ENCODE measurements around the gene ADSS1.

The ADSS1 gene

DNA sequence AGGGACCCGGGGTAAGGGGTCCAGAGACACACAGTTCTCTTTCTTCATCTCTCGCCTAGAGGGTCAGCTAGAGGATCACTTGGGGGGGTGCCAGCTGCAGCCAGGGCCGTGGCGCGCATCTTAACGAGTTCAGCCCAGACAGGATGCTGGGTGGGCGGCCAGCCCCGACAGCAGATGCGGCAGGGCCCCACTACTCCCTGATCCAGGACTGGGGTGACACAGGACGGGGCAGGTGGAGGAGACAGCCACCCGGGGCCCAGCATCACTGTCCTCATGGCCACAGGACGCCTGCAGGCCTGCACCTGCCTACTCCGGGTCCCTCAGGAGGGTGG lies 58.7 kb downstream of the ADSS1 start:
- DNase-seq (ENCODE audit: low read depth), result no peak

DNA sequence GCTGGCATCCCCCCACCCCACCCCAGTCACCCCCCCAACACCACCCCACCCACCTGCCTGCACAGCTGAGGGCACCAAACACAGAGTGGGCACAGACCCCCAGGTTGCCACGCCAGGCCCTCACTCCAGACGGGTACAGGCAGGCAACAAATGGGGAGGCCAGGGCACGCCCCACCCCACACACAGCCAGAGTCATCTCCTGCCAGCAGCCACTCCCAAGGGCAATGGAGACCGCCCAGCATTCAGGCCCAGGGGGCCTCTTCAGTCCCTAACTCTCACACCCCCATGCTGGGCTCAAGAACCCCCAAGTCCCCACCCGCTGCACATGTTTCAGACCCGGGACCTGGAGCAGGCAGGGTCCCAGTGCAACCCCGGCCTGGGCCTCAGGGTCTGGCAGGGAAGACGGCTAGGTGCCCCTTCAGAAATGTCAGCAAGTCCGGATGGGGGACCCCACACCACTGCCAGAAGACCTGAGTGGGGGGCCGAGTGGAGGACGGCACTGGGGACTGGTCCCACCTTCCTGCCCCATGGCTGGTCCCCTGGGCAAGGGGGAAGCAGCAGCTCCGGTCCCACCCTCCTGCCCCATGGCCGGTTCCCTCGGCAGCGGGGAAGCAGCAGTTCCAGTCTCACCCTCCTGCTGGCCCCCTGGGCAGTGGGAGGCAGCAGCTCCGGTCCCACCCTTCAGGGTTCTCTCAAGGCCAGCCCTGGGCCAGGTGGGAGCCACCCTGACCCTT lies 59.6 kb downstream of the ADSS1 start:
- DNase-seq (ENCODE audit: low read depth), result no peak

DNA sequence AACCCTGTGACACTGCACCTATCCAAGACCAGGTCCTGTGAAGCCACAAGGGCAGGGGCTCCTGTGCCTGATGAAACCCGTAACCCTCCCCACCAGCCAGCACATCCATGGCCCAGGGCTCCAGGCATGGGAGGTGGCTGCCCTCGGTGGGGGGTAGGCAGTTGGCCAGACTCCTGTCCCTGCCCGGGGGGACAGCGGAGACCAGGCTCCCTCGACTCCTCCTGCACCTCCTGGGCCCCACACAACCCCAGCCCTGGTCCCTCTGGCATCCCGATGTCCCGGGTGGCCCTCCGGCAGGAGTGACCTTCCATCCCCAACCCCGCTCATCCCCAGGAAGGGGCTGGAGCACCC lies 60.2 kb downstream of the ADSS1 start:
- no peak for DNase-seq (ENCODE audit: low read depth)

DNA sequence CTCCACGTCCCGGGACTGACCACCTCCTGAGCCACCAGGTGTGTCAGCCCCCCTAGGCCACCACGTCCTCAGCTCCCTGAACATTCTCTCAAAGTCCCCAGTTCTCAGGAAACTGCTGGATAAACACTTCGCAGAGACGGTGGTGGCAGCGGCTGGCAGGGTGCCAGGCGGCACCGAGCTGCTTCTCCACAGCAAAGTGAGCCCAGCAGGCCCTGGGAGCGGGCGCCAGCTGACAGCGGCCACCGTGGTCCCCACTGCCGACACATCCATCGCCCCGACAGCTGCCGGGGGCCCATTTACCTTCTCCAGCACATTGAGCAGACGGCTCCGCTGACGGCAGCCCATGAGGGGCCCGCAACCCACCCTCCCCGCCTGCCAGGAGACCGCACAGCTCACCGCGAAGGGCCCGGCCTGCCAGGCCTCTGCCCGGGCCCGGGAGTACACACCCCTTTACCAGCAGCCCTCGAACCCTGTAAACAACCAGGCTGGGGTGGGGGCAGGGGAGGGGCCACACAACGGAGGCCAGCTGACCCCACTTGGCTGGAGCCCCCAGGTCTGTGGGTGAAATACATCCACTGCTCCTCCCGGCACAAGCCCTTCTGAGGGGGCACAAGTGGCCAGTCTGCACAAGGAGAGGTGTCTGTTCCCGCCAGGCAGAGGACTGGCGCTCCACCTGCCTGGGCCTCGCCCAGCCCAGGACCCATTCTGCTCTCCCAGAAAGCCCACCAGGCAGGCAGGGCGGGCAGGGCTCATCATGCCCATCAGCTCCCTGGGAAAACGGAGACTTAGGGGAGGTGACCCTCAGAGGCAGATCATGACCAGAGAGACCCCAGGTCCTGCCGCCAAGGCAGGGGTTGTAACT lies 61.0 kb downstream of the ADSS1 start:
- no peak for DNase-seq (ENCODE audit: low read depth)

DNA sequence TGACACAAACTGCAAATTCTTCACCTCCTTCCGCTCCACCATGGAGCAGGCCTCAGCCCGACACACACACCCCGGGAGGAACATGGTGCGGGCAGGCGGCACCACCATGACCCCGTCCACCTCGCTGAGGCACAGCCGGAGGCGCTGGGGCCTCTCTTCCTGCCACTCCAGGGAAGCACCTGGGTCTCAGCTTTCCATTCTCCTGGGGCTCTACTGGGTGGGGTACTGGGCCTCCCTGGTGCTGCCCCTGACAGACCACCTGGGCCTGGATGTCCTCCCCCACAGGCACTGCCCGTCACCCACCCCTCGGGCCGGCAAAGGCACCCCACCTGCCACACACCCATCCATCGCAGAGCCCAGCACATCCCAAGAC lies 61.7 kb downstream of the ADSS1 start:
- no peak for DNase-seq (ENCODE audit: low read depth)

DNA sequence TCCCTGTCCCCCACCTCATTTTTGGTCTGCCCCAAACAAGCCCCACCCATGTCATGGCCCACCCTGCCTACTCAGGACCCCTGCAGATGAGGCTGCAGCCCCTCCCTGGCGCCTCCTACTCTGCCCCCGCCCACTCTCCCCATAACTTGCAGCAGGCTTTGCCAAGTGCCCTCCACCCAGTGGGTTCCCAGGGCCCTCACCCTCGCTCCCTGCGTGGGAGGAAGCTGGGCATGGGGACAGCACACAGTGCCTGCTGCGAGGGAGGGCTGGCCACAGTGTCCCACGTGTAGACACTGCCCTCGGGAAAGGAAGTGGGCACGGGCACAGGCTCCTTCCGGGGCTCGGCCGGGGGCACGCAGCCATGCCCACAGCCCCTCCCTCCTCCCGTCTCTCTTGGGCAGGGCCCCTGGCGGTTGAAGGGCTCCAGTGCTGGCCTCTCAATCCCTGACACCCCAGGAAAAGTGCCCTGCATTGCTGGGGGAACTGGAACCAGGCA lies 62.1 kb downstream of the ADSS1 start:
- DNase-seq (ENCODE audit: low read depth), result no peak

DNA sequence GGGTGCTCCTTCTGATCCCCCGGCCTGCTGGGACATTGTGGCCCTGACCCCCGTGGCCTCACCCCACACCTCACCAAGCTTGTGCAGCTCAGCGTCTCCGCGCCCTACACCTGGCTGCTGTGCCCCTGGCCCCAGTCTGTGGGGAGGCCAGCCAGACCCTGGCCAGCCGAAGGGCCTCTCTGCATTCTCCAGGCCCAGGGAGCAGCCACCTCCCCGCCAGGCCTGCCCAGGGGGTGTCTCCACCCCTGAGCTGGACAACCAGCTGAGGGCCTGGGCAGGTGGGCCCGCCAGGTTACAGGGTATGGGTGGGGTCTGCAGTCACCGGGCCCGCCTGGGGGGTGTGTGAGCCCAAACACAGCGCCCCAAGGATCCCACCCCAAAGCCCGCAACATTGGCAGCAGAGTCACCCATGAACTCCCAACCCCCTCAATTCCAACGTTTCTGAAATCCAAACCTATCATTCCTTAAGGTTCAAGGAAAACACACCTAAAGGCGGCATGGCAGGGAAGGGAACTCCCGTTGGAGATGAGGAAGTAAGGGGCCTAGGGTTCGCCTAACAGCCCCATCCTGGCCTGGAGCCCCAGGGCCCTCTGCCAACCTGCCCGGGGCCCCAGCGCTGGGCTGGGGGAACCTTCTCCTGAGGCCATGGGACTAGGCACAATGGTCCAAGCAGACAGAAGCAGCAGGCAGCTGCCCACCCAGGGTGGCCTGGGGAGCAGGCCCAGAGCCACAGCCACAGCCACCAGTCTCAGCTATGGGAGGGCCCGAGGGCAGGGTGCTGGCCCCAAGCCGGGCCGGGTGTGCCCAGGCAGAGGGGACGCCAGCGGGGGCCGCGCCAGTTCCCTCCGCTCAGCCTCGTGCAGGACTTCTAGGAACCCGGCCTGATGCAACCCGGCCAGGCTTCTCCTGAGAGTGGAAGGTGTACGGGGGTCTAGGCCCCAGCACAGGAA lies 63.0 kb downstream of the ADSS1 start:
- DNase-seq (ENCODE audit: low read depth), result no peak

DNA sequence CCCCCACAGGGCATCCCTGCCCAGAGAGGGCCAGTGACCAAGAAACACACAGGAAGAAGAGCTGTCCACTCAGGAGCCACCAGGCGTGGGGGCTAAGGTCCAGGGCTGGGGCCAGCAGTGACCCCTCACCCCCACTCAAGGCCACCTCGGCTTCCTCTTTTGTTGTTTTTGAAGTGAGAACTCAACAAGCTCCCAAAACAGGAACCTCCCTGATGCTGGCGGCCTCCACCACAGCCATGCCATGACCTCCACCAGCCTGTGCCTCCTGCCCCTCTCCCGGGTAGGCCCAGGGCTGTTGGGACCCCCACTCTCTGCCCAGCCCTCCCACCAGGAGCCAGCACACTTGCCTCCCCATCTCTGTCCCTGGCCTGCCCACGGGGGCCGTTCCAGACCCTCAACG lies 63.7 kb downstream of the ADSS1 start:
- DNase-seq (ENCODE audit: low read depth), result no peak

DNA sequence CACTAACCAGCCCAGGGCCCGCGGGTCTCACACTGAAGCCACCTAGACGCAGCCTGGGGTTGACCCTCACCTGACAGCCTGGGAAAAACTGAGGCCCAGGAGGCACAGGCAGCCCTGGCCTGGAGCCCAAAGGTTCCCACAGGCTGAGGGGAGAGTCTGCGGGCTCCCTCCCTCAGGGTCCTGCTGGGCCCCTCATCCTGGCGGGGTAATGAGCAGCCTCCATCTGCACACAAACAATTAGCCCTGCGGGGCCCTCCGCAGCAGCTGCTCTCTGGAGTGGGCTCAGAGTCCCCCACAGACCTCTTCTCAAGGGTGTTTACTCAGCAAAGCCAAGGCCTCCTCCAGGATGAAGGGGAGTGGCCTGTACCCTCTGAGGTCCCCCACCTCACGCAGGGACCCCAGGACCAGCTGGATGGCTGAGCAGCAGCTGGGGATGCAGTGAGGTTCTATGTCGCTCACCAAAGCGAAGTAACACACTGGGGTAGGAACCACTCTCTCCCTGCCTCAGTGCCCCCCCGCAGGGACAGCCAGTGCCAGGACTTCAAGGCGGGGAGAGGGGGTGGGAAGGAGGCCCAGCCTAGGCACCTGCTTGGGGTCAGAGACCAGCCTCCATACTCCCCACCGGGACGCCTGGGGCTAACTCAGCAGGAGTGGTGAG lies 64.3 kb downstream of the ADSS1 start:
- DNase-seq (ENCODE audit: low read depth), result no peak

DNA sequence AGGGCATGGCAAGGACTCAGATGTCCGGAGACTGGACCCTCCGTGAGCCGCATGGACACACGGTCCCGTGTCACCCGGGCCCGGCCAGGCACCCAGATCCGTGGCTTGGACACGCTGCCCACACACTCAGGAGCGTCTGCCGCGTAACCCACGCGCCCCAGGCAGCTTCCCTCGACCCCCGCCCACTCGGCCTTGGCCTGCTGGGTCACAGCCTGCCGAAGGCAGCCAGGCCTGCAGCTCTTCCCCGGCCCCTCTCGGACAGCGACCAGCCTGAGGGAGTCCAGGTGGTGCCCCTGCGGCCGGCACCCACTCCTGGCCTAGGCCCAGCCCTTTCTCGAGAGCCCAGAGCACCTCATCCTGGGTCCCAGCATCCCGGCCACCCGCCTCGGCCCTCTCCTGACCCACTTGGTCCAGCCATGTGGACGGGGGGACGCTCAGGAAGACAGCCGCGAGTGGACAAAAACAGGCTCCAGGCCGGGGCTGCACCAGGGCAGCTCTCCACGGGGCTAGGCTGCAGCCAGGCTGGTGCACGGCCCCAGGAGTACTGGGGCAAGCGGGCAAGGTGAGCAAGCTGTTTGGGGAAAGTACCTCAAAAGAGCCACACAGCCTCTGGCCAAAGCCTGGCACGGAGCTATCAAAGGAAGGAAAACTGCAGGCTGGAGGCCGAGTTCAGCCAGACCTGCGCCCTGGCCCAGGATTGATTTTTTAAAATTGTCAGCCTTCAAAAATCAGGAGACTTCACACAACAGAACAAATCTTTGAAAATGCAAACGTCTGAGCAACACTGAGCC lies 65.0 kb downstream of the ADSS1 start:
- no peak for DNase-seq (ENCODE audit: low read depth)

DNA sequence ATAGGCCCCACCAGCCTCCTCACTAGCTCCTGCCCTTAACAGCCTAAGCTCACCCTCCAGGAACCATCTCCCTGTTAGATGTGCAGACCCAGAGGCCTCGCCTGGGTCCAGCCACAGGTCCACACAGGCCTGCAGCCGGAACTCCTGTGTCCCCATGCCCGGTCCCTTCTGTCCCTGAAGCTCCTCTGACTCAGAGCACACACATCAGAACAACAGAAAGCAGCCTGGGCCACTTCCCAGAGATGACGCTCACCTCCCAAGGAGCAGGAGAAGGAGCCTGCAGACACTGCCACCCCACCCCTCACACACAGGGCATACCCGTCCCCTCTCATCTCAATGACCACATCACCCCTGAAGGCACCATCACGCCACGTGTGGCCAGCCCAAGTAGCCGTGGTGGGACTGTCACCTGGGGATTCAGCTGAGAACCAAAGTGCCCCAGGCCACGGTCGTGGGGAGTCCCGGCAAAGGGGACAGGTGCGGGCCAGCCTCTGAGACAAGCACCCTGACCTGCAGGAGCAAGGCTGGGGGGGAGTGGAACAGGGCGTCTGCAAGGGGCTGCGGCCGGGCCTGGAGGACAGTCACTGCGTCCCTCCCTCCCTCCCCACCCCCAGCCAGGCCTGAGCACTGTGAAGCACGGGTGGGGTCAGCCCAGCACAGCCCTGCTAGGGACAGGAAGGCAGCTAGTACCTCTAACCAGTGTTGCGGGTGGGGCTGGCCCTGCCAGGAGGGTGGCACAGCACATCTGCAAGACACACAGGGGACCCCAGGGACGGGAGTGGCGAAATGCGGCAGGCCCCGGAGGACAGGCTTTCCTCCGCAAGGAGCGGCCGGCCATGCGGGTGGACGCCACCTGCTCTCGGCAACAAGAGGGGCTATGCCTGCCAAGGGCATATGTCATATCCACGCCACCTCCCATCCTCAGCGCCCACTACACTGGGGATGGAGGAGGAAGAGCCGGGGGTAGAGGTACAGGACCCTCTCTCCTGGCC lies 66.0 kb downstream of the ADSS1 start:
- DNase-seq (ENCODE audit: low read depth), result no peak

DNA sequence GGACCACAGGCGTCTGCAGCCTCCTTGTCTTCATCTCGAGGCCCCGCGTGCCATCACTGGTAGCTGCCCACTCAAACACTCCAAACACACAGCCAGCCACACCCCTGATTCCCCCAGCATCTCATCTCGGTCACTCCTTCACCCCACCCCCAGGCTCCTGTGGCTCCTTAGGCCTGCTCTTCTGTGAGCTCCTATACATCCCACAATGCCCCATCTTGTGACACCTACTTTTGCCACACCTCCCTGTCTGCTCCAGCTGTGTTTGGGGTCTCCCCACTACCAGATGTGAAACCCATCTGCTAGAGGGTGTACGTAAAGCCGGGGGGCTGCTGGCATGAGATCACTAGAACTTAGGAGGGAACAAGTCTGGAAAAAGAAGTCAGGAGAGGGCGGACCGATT lies 67.4 kb downstream of the ADSS1 start:
- DNase-seq (ENCODE audit: low read depth), result no peak

DNA sequence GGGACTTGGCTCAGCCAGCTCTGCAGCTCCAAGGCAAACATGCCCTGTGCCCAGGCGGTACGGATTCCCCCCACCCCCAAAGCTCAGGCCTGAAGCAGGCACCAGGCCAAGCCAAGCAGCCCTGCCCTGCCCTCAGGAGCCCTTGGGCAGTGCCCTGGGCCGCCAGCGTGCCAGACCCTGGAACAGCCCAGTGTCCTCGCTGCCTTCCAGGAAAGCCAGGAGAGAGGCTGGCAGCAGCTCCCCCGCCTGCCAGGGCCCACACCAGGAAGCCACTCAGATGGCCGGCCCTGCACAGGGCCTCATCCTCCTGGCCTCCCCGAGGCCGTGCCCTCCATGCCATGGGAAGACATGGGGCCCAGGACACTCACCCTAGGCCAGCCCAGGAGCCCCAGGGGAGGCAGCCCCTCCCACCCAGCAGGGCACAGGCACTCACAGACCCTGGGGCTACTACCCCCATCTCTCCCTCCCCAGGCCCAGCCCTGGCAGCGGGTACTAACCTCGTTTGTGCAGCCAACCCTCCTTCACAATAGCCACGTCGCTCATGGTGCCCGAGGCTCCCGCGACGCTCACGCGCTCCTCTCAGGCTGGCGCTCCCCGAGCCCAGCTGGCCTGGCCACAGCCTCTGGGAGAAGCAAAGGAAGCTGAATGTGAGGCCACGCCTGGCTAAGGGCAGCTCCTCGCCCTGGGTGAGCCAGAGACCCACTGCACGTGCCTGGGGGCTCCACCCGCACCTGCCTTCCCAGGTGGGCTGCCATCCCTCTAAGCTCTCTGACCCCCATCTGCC lies 68.3 kb downstream of the ADSS1 start:
- DNase-seq (ENCODE audit: low read depth), result no peak

DNA sequence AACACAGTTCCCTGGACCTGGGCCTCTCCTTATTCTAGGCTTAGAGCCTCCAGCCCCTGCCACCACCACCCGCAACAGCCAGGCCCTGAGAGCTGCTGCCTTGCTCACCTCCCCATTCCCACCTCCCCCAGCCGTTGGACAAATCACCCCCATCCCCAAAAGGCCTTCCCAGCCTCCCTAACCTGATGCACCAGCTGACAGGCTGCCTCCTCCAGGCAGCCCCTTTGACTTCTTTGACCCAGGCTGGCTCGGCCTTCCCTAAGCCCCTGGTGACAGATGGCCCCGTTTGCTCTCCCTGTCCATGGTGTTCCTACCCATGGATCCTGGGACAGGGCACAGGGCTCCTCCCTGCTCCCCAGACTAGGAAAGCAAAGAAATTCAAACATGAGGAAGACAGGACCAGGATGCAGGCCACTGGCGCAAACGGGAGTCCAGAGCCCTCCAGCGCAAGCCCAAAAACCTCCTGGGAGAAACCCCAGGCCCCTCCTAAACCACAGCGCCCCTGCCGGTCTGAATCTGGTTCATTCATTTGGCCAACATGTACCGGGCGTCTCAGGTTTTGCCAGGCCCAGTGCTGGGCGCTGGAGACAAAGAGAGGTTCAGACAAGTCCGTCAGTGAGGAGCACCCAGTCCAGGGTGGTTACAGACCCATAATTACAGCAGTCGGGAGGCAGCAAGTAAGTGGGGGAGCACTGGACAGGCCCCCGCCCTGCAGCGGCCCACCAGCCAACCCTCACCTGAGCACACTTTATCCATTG lies 69.1 kb downstream of the ADSS1 start:
- no peak for DNase-seq (ENCODE audit: low read depth)

DNA sequence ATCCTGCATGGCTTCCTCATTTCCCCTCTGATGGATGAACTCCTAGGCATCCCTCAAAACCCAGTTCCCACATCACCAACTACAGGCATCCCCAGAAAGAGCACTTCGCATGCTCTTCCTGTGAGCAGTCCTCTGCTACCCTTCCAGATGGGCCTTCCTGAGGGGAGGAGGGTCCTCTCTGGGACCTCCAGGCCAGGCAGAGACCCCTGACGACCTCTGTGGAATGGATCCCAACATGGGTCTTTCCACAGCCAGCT lies 69.6 kb downstream of the ADSS1 start:
- DNase-seq (ENCODE audit: low read depth), result no peak

DNA sequence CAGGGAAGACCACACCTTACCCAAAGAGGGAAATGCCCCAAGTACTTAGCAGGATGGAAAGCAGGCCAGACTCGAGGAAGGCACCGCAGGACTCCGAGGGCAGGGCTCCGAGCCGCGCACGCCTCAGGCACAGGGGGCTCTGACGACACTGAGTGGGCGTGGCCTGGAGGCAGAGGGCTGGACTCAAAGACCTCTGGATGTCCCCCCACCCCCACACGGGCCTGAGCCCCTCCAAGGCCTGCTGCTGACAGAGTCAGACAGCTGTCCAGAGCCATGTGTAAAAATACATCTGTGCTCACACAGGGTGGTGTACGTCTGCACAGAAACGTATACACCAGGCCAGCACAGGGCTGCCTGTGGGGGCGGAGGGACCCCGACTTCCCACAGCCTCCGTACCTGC lies 70.1 kb downstream of the ADSS1 start:
- no peak for DNase-seq (ENCODE audit: low read depth)

DNA sequence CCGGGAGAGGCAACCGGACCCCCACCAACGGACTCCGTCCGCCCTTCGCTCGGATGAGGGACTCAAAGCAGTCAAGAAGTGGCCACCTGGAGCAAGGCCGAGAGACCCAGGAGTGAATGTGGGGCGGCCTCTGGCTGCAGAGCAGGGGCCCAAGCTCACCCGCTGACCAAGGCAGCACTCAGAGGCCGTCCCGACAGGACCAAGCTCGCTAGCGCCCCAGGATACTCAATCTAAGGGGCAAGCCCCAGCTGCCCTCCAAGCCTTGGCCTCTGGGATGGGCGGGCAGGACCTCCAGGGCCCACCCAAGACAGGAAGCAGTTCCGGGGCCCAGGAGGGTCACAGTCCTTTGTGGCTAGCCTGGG lies 70.6 kb downstream of the ADSS1 start:
- DNase-seq (ENCODE audit: low read depth), result no peak

DNA sequence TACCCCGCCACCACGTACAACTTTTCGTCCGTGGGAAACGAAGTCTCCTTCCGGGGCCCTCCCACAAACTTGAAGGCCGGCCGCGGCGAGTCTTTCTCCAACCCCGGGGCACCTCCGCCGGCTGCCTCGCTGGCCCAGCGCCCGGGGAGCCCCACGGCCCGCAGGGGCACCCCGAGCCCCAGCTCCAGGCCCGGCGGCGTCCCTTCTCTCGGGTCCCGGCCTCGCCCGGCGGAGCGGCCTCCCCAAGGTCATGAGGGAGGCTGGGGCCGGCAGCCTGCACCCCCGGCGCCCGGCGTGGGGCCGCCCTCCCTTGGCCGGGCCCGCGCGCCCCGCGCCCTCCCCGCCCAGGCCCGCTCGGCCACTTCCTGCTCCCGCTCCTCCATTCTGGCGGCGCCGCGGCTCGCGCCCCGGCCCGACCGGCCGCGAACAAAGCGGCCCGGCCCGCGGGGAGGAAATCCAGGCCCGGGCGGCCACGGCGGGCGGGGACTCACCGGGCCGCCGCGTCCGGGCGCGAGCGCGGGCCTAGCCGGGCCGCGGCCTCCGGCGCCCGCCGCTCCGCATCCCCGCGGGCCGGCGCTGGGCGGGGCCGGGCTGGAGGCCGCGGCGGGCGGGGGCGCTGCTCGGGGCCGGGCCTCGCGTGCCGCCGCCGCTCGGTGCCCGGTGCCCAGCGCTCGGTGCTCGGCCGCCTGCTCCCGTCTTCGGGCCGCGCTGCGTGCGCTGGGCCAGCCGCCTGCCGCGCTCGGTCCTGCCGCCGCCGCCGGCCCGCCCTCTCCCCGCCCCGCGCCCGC lies 71.2 kb downstream of the ADSS1 start, which contains the start of gene AKT1:
TSS of gene AKT1 (minus strand) at position 756 of the 788 bp plus-strand sequence. CDS start 3,105 bp downstream, outside the sequence.
- no peak for DNase-seq (ENCODE audit: low read depth)
